Mammary epithelial cell (primary cell): ENCODE data around the gene MDFI.

Source experiments
- EZH2 ChIP-seq: IDR thresholded peaks from 2 replicates; pipeline ENCODE4 v1.6.1; 2012; ENCODE audit warnings: low read length, inconsistent platforms, borderline replicate concordance
- TF ChIP-seq, protein P1 (sequence below), 2 donors: IDR thresholded peaks in 1 of 2; conservative IDR thresholded peaks in 1 of 2; 2 replicates each; pipeline ENCODE4 v1.5.1; 2011 to 2012; ENCODE audit warnings: inconsistent platforms in 2 of 2, low read length in 2 of 2, mild to moderate bottlenecking in 2 of 2, control low read depth in 1 of 2, low read depth in 1 of 2; ENCODE audit not compliant: insufficient read depth in 1 of 2; ENCODE audit errors: extremely low read depth in 1 of 2

GRCh38 chr6:41687501-41688175 is 49.4 kb downstream of the MDFI start:
- TF ChIP-seq, protein P1, sequence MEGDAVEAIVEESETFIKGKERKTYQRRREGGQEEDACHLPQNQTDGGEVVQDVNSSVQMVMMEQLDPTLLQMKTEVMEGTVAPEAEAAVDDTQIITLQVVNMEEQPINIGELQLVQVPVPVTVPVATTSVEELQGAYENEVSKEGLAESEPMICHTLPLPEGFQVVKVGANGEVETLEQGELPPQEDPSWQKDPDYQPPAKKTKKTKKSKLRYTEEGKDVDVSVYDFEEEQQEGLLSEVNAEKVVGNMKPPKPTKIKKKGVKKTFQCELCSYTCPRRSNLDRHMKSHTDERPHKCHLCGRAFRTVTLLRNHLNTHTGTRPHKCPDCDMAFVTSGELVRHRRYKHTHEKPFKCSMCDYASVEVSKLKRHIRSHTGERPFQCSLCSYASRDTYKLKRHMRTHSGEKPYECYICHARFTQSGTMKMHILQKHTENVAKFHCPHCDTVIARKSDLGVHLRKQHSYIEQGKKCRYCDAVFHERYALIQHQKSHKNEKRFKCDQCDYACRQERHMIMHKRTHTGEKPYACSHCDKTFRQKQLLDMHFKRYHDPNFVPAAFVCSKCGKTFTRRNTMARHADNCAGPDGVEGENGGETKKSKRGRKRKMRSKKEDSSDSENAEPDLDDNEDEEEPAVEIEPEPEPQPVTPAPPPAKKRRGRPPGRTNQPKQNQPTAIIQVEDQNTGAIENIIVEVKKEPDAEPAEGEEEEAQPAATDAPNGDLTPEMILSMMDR (conservative IDR thresholded peaks at IDR 0.05 in 1 of 2, IDR thresholded peaks at IDR 0.05 in 1 of 2; ENCODE audit: extremely low read depth in 1 of 2, insufficient read depth in 1 of 2, low read depth in 1 of 2, low read length in 2 of 2), result no peak
- no peak for TF ChIP-seq EZH2
